Measurements from ENCODE around the gene KIAA1614. TPM values are rescaled to one million over a fixed set of nuclear protein-coding genes. Genes with fewer than 3 reads are reported as not detected.

Gene KIAA1614
- total RNA-seq, 1 experiment from 2014 or later: 0.15 TPM

DNA sequence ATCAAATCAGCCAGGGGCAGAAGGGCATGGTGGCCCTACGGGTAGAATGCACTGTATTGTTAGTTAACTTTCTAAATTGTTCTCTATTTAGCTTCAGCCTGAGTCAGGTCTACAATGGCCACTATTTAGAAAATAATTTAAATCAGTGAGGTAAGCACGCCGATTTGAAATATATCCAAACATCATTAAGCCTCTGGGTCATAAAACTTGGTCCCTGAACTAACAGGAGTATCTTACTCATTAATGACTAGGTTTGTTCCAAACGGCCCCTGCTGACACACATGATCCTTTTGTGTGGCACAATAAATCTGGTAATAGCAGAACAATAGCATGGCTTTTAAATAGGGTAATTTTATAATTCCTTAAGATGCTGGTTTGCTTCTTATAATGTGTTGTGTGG lies 61.5 kb downstream of the KIAA1614 start:
- no peak for DNase-seq
- Histone ChIP-seq H3K79me2 (ENCODE audit: low read depth) (no peaks in the 10 kb centered on the region), H2AFZ (no peak overlapping the region), H3K27ac (no peak overlapping the region), H3K9me2 (ENCODE audit: insufficient read depth) (no peaks in the 10 kb centered on the region), H3F3A (ENCODE audit: insufficient read depth, low read depth) (no peaks in the 10 kb centered on the region), H3K36me3 (ENCODE audit: low read depth) (peaks cover 33% of the 10 kb centered on the region), H3K4me1 (replicated peaks; ENCODE audit: insufficient read depth) (no peaks in the 10 kb centered on the region), H3K9me3 (ENCODE audit: insufficient read depth, low read depth) (no peaks in the 10 kb centered on the region), H3K4me3 (no peak overlapping the region), H3K27me3 (ENCODE audit: insufficient read depth, low read depth) (no peaks in the 10 kb centered on the region), H4K20me1 (ENCODE audit: insufficient read depth) (no peaks in the 10 kb centered on the region; the same call in 1 of the 2 replicates), H3K4me2 (no peak overlapping the region)
- CTCF ChIA-PET: no interaction called here
- TF ChIP-seq EZH2 (IDR thresholded peaks at IDR 0.05; ENCODE audit: low read depth): no peak
- TF ChIP-seq, protein P1, sequence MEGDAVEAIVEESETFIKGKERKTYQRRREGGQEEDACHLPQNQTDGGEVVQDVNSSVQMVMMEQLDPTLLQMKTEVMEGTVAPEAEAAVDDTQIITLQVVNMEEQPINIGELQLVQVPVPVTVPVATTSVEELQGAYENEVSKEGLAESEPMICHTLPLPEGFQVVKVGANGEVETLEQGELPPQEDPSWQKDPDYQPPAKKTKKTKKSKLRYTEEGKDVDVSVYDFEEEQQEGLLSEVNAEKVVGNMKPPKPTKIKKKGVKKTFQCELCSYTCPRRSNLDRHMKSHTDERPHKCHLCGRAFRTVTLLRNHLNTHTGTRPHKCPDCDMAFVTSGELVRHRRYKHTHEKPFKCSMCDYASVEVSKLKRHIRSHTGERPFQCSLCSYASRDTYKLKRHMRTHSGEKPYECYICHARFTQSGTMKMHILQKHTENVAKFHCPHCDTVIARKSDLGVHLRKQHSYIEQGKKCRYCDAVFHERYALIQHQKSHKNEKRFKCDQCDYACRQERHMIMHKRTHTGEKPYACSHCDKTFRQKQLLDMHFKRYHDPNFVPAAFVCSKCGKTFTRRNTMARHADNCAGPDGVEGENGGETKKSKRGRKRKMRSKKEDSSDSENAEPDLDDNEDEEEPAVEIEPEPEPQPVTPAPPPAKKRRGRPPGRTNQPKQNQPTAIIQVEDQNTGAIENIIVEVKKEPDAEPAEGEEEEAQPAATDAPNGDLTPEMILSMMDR (conservative IDR thresholded peaks at IDR 0.05): no peak
- POLR2A ChIA-PET (ENCODE audit: unreplicated experiment): no interaction called here
- intact Hi-C loops (cut with micrococcal nuclease; ENCODE audit: unreplicated experiment): no loop called here
- no TSS peak for BruUV-seq (replicated peaks)

DNA sequence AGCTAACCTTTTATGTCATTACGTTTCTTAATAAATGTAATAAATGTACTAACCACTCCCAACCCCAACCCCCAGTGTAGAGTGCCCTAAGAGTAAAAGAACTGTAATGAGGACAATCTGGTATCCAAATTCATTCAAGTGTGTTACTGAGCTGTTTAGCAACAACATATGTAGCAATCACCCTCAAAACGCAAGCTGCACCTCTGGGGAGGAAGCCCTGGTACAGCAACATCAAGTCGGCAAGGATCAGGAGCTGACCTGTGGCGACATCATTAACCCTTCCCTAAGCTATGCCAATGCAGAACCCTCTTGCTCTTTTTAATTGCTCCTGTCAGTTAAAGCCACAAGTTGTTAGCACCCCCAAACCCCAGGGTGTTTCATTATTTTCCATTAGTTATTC lies 62.9 kb downstream of the KIAA1614 start:
- no peak for DNase-seq
- Histone ChIP-seq H2AFZ (no peak overlapping the region), H3K4me3 (no peak overlapping the region), H3K27ac (no peak overlapping the region), H3K9me3 (ENCODE audit: insufficient read depth, low read depth) (no peaks in the 10 kb centered on the region), H4K20me1 (ENCODE audit: insufficient read depth) (no peaks in the 10 kb centered on the region; the same call in 1 of the 2 replicates), H3K79me2 (ENCODE audit: low read depth) (no peaks in the 10 kb centered on the region), H3K9me2 (ENCODE audit: insufficient read depth) (no peaks in the 10 kb centered on the region), H3K27me3 (ENCODE audit: insufficient read depth, low read depth) (no peaks in the 10 kb centered on the region), H3K4me1 (replicated peaks; ENCODE audit: insufficient read depth) (no peaks in the 10 kb centered on the region), H3K36me3 (ENCODE audit: low read depth) (peaks cover 39% of the 10 kb centered on the region), H3K4me2 (no peak overlapping the region), H3F3A (ENCODE audit: insufficient read depth, low read depth) (no peaks in the 10 kb centered on the region)
- ChIA-PET CTCF (no interaction called here), POLR2A (ENCODE audit: unreplicated experiment) (no interaction called here)
- intact Hi-C loops (cut with micrococcal nuclease; ENCODE audit: unreplicated experiment): no loop called here
- TF ChIP-seq EZH2 (IDR thresholded peaks at IDR 0.05; ENCODE audit: low read depth): no peak
- TF ChIP-seq, protein P1 (conservative IDR thresholded peaks at IDR 0.05): no peak
- BruUV-seq (replicated peaks): TSS peak; percentile 4

DNA sequence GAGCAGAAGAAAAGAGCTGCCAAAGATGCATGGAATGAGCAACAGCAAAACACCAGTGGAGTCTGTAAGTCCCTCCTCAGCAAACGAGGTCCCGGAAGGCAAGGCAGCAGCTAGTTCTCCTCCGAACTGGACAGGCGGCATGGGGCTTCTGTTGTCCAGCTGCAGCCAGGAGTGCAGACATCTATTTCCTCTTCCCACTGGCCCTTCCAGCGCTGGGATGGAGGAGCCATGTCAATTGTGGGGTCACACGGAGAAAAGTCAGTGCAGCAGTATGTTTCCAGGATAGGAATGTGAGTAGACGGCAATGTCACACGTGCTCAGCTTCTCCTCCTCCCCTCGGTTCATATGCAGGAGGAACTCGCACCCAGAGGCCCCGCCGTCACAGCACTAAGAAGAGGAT lies 63.5 kb downstream of the KIAA1614 start:
- TF ChIP-seq EZH2 (IDR thresholded peaks at IDR 0.05; ENCODE audit: low read depth): no peak
- TF ChIP-seq, protein P1 (conservative IDR thresholded peaks at IDR 0.05): no peak
- H3K4me2 ChIP-seq: no peak overlapping the region
- BruUV-seq (replicated peaks): no TSS peak
- ChIA-PET CTCF (no interaction called here), POLR2A (ENCODE audit: unreplicated experiment) (no interaction called here)
- intact Hi-C loops (cut with micrococcal nuclease; ENCODE audit: unreplicated experiment): no loop called here
- no peaks in the 10 kb centered on the region for H3K9me3 ChIP-seq (ENCODE audit: insufficient read depth, low read depth)
- H3F3A ChIP-seq (ENCODE audit: insufficient read depth, low read depth): no peaks in the 10 kb centered on the region
- H3K27ac ChIP-seq: no peak overlapping the region
- H3K36me3 ChIP-seq (ENCODE audit: low read depth): peaks cover 42% of the 10 kb centered on the region
- H3K9me2 ChIP-seq (ENCODE audit: insufficient read depth): no peaks in the 10 kb centered on the region
- H4K20me1 ChIP-seq (ENCODE audit: insufficient read depth): no peaks in the 10 kb centered on the region; the same call in 1 of the 2 replicates
- no peak overlapping the region for H2AFZ ChIP-seq
- no peaks in the 10 kb centered on the region for H3K79me2 ChIP-seq (ENCODE audit: low read depth)
- no peak for DNase-seq
- H3K4me3 ChIP-seq: no peak overlapping the region
- no peaks in the 10 kb centered on the region for H3K27me3 ChIP-seq (ENCODE audit: insufficient read depth, low read depth)
- H3K4me1 ChIP-seq (replicated peaks; ENCODE audit: insufficient read depth): no peaks in the 10 kb centered on the region

Data from PC-9 (cell line).